GM19395 (cell line): ENCODE results near the gene TSPO2.
A peak's percentile ranks its signal among the peaks of the same experiment; 100 is the strongest.

ENCODE experiments used
- ATAC-seq: cut with Tn5 transposase; IDR thresholded peaks from one replicate; pipeline ENCODE4 v1.9.1; 2021; ENCODE audit warnings: mild to moderate bottlenecking, moderate library complexity; ENCODE audit not compliant: unreplicated experiment

The TSPO2 gene

GRCh38 chr6:41049955-41050354 is 7.7 kb downstream of the TSPO2 start:
- no peak for ATAC-seq

- no peak for ATAC-seq
These were observed 8.3 kb downstream of the TSPO2 start for GRCh38 chr6:41050536-41050935.

- ATAC-seq, result no peak
These were observed 9.6 kb downstream of the TSPO2 start for GRCh38 chr6:41051873-41052272.

- no peak for ATAC-seq
These were observed 10.8 kb downstream of the TSPO2 start, which contains the start of gene APOBEC2 for GRCh38 chr6:41053041-41053440. TSS of gene APOBEC2 (plus strand) at chr6:41053202. CDS start at chr6:41053348, 146 bp downstream.

GRCh38 chr6:41054511-41054910 is 12.2 kb downstream of the TSPO2 start:
- no peak for ATAC-seq

GRCh38 chr6:41055149-41055548 is 12.9 kb downstream of the TSPO2 start:
- no peak for ATAC-seq

GRCh38 chr6:41056768-41057490 is 14.7 kb downstream of the TSPO2 start:
- no peak for ATAC-seq

GRCh38 chr6:41058783-41059181 is 16.5 kb downstream of the TSPO2 start:
- ATAC-seq, result no peak

- ATAC-seq, result no peak
These were observed 17.3 kb downstream of the TSPO2 start for GRCh38 chr6:41059556-41059955.

GRCh38 chr6:41061196-41061726 is 19.0 kb downstream of the TSPO2 start:
- ATAC-seq, result no peak

- ATAC-seq, result no peak
These were observed 19.8 kb downstream of the TSPO2 start for GRCh38 chr6:41062056-41062455.

GRCh38 chr6:41063884-41064285 is 21.6 kb downstream of the TSPO2 start:
- ATAC-seq, result no peak

GRCh38 chr6:41064841-41065240 is 22.6 kb downstream of the TSPO2 start:
- no peak for ATAC-seq

- ATAC-seq, result no peak
These were observed 23.3 kb downstream of the TSPO2 start for GRCh38 chr6:41065550-41066026.

- no peak for ATAC-seq
These were observed 24.6 kb downstream of the TSPO2 start for GRCh38 chr6:41066867-41067304.

GRCh38 chr6:41071501-41071922 is 29.2 kb downstream of the TSPO2 start:
- peak; percentile 31 for ATAC-seq

GRCh38 chr6:41071923-41072835 is 29.9 kb downstream of the TSPO2 start, which contains the start of gene OARD1:
TSS of gene OARD1 (minus strand) at chr6:41072356. CDS start at chr6:41071634, 722 bp downstream.
- ATAC-seq, result peak; percentile 79

- ATAC-seq, result peak; percentile 61
These were observed 30.6 kb downstream of the TSPO2 start, which contains the start of gene NFYA for GRCh38 chr6:41072836-41073202. TSS of gene NFYA (plus strand) at chr6:41072974. CDS start at chr6:41079090, 6,116 bp downstream.

- ATAC-seq, result peak; percentile 33
These were observed 31.1 kb downstream of the TSPO2 start for GRCh38 chr6:41073203-41073967.

- no peak for ATAC-seq
These were observed 31.9 kb downstream of the TSPO2 start for GRCh38 chr6:41073968-41074691.
